ENCODE measurements around the gene CDC123. TPM values are rescaled to one million over a fixed set of nuclear protein-coding genes. Genes with fewer than 3 reads are reported as not detected.

CDC123 gene
- total and polyA plus RNA-seq, 2 experiments from 2014 or later: 53.0 to 147 TPM

DNA sequence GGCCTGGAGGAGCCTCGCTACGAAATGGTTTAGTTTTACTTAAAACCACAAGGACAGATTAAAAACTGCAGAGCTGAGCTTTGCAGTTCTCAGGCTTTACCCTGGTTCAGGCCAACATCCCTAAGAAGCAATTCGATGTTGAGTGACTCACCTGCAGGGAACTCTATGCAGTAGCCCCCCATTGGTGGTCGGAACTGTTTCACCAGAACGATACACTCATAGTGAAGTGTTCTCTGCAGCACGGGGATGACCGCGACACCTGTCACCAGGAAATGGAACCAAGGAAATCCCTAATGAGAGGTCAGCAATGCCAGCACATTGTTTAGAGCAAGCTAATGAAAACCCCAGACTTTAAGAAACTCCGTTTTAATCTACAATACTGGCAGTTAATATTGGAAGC, 18.3 kb upstream of the CDC123 start:
- DNase-seq (ENCODE audit: low read depth in 1 of 2, low spot score in 1 of 2): no peak
- Histone ChIP-seq H3K4me1 (ENCODE audit: low read depth) (no peaks in the 10 kb centered on the region), H3K27ac (no peak overlapping the region), H3K9me3 (ENCODE audit: low read depth) (no peaks in the 10 kb centered on the region), H3K36me3 (peaks cover 35% of the 10 kb centered on the region), H3K4me3 (no peak overlapping the region), H3K27me3 (no peaks in the 10 kb centered on the region)
- TF ChIP-seq, protein P1, sequence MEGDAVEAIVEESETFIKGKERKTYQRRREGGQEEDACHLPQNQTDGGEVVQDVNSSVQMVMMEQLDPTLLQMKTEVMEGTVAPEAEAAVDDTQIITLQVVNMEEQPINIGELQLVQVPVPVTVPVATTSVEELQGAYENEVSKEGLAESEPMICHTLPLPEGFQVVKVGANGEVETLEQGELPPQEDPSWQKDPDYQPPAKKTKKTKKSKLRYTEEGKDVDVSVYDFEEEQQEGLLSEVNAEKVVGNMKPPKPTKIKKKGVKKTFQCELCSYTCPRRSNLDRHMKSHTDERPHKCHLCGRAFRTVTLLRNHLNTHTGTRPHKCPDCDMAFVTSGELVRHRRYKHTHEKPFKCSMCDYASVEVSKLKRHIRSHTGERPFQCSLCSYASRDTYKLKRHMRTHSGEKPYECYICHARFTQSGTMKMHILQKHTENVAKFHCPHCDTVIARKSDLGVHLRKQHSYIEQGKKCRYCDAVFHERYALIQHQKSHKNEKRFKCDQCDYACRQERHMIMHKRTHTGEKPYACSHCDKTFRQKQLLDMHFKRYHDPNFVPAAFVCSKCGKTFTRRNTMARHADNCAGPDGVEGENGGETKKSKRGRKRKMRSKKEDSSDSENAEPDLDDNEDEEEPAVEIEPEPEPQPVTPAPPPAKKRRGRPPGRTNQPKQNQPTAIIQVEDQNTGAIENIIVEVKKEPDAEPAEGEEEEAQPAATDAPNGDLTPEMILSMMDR (IDR thresholded peaks at IDR 0.05; ENCODE audit: low read depth, low read length): no peak

DNA sequence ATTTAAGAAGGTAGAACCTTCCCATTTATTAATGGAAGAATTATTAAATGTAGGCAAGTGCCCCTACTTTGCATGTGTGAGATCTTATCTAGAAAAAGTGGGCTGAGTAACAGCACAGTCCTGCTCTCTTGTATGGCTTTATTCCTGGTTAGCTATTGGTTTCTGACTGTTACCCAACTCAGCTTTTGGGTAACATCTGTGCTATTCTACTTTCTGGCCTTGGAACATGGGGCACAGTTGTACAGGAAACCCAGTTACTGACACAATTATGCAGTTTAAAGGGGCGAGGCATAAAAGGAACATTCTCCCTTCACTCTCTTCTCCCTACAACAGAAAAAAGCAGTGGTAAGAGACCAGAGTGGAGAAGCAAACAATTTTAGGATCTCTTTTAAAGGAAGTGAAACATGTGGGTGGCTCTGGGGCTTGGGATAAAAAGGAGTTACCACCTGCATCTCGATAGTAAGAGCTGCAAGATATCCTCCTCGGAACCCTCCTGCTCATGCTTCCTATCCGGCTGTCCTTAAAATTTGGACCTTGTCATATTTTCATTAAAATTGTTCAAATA, 16.3 kb upstream of the CDC123 start:
- H3K27me3 ChIP-seq: no peaks in the 10 kb centered on the region
- no peak overlapping the region for H3K4me3 ChIP-seq
- no peak overlapping the region for H3K27ac ChIP-seq
- H3K9me3 ChIP-seq (ENCODE audit: low read depth): no peaks in the 10 kb centered on the region
- DNase-seq (ENCODE audit: low read depth in 1 of 2, low spot score in 1 of 2): no peak
- TF ChIP-seq, protein P1 (IDR thresholded peaks at IDR 0.05; ENCODE audit: low read depth, low read length): no peak
- H3K4me1 ChIP-seq (ENCODE audit: low read depth): no peaks in the 10 kb centered on the region
- peaks cover 36% of the 10 kb centered on the region for H3K36me3 ChIP-seq

DNA sequence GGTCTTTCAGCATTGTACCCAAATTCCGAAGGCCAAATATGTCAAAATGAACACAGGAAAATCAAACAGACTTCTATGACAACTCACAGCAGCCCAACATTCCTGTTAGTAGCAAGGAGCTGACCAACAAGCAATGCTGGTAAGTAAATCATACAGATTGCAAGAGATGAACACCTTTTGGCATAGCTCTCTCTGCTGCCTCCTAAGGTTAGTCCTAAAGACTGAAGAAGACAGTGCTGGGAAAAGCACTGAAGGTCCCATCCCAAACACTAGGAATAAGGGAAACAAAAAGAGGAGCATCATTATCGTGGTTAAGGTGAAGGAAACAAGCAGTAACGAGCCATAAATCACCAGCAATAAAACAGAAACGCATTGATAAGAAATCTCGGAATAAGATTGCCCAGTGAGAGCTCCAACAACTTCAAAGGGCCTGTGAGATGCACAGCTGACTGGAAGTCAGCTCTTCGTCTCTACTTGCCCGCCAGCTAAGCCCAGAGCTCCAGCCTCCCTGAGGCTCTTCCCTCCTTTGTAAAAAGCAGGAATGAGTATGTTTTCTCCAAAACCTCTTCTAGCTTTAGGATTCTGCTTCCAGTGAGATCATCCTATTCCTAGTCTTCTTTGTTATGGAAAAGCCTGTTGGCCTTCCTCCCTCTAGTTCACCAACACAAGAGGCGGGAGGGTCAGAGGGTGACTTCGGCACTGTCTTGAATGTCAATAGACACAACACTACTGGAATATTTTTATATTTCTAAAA, 15.6 kb upstream of the CDC123 start:
- Histone ChIP-seq H3K9me3 (ENCODE audit: low read depth) (no peaks in the 10 kb centered on the region), H3K36me3 (peaks cover 39% of the 10 kb centered on the region), H3K27ac (no peak overlapping the region), H3K4me3 (no peak overlapping the region), H3K4me1 (ENCODE audit: low read depth) (no peaks in the 10 kb centered on the region), H3K27me3 (no peaks in the 10 kb centered on the region)
- DNase-seq (ENCODE audit: low read depth in 1 of 2, low spot score in 1 of 2): no peak
- TF ChIP-seq, protein P1 (IDR thresholded peaks at IDR 0.05; ENCODE audit: low read depth, low read length): no peak

DNA sequence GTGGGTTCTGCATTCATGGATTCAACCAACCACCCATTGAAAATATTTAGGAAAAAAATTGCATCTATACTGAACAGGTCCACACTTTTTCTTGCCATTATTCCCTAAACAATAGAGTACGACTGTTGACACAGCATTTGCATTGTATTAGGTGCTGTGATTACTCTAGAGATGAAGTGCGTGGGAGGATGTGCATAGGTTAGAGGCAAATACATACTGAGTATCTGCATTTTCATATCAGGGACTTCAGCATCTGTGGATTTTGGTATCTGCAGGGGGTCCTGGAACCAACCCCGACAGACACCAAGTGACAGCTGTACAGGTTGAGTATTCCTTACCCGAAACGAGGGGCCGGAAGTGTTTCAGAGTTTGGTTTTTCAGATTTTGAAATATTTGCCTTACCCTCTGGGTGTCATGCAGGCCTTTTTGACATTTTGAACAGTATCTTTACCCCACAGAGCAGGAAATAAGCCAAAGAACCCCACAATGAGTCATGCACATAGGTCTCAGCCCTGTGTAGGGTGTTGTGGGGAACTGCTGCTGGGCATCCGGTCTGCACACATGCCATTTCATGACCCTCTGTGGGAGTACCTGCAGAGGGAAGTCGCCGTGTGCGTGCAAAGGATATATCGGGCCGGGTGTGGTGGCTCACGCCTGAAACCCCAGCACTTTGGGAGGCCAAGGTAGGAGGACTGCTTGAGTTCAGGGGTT, 14.8 kb upstream of the CDC123 start:
- H3K27me3 ChIP-seq: no peaks in the 10 kb centered on the region
- peaks cover 39% of the 10 kb centered on the region for H3K36me3 ChIP-seq

DNA sequence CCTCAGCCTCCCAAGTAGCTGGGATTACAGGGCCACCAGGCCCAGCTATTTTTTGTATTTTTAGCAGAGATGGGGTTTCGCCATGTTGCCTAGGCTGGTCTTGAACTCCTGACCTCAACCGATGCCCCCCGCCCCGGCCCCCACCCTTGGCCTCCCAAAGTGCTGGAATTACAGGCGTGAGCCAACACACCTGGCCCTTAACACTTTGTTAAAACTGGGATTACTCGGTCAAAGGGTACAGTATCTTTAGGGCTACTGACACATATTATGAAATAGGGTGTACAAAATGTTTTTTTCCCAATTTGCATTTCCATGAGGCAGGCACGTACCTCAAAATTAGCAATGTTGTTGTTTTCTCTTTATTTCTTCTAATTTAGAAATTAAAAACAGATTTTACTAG, 11.8 kb upstream of the CDC123 start:
- H3K4me1 ChIP-seq (ENCODE audit: low read depth): no peaks in the 10 kb centered on the region
- H3K27me3 ChIP-seq: no peaks in the 10 kb centered on the region
- H3K4me3 ChIP-seq: no peak overlapping the region
- no peak overlapping the region for H3K27ac ChIP-seq
- peaks cover 25% of the 10 kb centered on the region for H3K36me3 ChIP-seq
- no peaks in the 10 kb centered on the region for H3K9me3 ChIP-seq (ENCODE audit: low read depth)
- no peak for DNase-seq (ENCODE audit: low read depth in 1 of 2, low spot score in 1 of 2)
- TF ChIP-seq, protein P1 (IDR thresholded peaks at IDR 0.05; ENCODE audit: low read depth, low read length): no peak

More for the DNA sequence above, 14.8 kb upstream of the CDC123 start:
- Histone ChIP-seq H3K4me1 (ENCODE audit: low read depth) (no peaks in the 10 kb centered on the region), H3K4me3 (no peak overlapping the region), H3K9me3 (ENCODE audit: low read depth) (no peaks in the 10 kb centered on the region), H3K27ac (no peak overlapping the region)
- DNase-seq (ENCODE audit: low read depth in 1 of 2, low spot score in 1 of 2): peak in 1 of 2 donors; percentile 53
- TF ChIP-seq, protein P1 (IDR thresholded peaks at IDR 0.05; ENCODE audit: low read depth, low read length): no peak

Data from cardiac muscle cell (in vitro differentiated cells and primary cell).